HCT116 (cell line): Measurements from ENCODE around the gene ASAP2. TPM values are rescaled to one million over a fixed set of nuclear protein-coding genes. Genes with fewer than 3 reads are reported as not detected.
A peak's percentile ranks its signal among the peaks of the same experiment; 100 is the strongest.

Experiments used
- ATAC-seq: fragments of 200-7000 bp; cut with Tn5 transposase; 2 replicates; pipeline ENCODE4 v1.9.1; 2020; ENCODE audit warnings: mild to moderate bottlenecking, moderate library complexity
- BruUV-seq: library from RNA; stranded (reverse); fragments of 400-500 nt; replicated peaks from 2 replicates; lab custom pipeline; 2021; lab: Mats Ljungman, UMichigan
- CTCF ChIA-PET: fragments of 300-600 bp; sonication (Branson Sonifier 250); formaldehyde crosslinking; loops from one replicate; lab custom pipeline; 2021; ENCODE audit warnings: antibody characterized with exemption; lab: Charles Lee
- POLR2A ChIA-PET: fragments of 300-600, 350-600 bp; sonication (Branson Sonifier 250); formaldehyde crosslinking; loops from one replicate; lab custom pipeline; 2021; ENCODE audit warnings: antibody characterized with exemption; lab: Charles Lee
- RAD21 ChIA-PET, 2 experiments: fragments of 300-600 bp; sonication (Branson Sonifier 250); formaldehyde crosslinking; loops; one replicate each; lab custom pipeline; 2023; ENCODE audit warnings: low total read pairs in 2 of 2; ENCODE audit not compliant: uncharacterized antibody in 2 of 2, unreplicated experiment in 2 of 2, low non-redundant PET in 1 of 2; lab: Charles Lee
- DNase-seq: peaks from one replicate; pipeline ENCODE4 v3.0.0-alpha.2; 2010; ENCODE audit warnings: low read depth, low spot score
- H2AFZ ChIP-seq: fragments of 200-600 bp; shearing (Covaris generic), sonication (generic); 2 replicates; pipeline ENCODE4 v1.6.1; 2017; ENCODE audit warnings: low read depth, mixed run types, mixed read lengths, antibody characterized with exemption, low read length; ENCODE audit not compliant: poor library complexity, severe bottlenecking
- H3K27ac ChIP-seq: 2 replicates; pipeline ENCODE4 v1.5.1; 2012; ENCODE audit warnings: low read depth, low read length
- H3K27me3 ChIP-seq: fragments of 200-600 bp; sonication (generic); 2 replicates; pipeline ENCODE4 v1.6.1; 2016; ENCODE audit warnings: mixed run types, low read length, mixed read lengths; ENCODE audit not compliant: insufficient read depth
- H3K36me3 ChIP-seq, 2 experiments: fragments of 200-500 bp in 1 of 2; fragments of 200-600 bp in 1 of 2; sonication (Bioruptor generic) in 1 of 2; sonication (generic) in 1 of 2; 2 replicates each; pipeline versions ENCODE4 v1.5.1 to v1.6.1; 2014 to 2016; ENCODE audit warnings: low read length in 2 of 2, inconsistent platforms in 1 of 2, mixed read lengths in 1 of 2, mixed run types in 1 of 2; ENCODE audit not compliant: insufficient read depth in 2 of 2, control insufficient read depth in 1 of 2
- H3K4me1 ChIP-seq, 2 experiments: fragments of 200-600 bp in 1 of 2; sonication (generic) in 1 of 2; 2 replicates each; pipeline versions ENCODE4 v1.5.1 to v1.6.1; 2012 to 2017; ENCODE audit warnings: low read length in 2 of 2, inconsistent platforms in 1 of 2, mild to moderate bottlenecking in 1 of 2, mixed read lengths in 1 of 2, mixed run types in 1 of 2, moderate library complexity in 1 of 2; ENCODE audit not compliant: insufficient read depth in 2 of 2, control insufficient read depth in 1 of 2
- H3K4me2 ChIP-seq: fragments of 200-600 bp; sonication (generic); 2 replicates; pipeline ENCODE4 v1.6.1; 2017; ENCODE audit warnings: mixed run types, low read length, mixed read lengths
- H3K4me3 ChIP-seq, 2 experiments: fragments of 200-600 bp in 1 of 2; sonication (generic) in 1 of 2; replicated peaks in 1 of 2; 2 replicates each; pipeline ENCODE4 v1.5.1; 2011 to 2016; ENCODE audit warnings: low read length in 2 of 2, control low read depth in 1 of 2, low read depth in 1 of 2, mild to moderate bottlenecking in 1 of 2, mixed read lengths in 1 of 2, mixed run types in 1 of 2
- H3K79me2 ChIP-seq: fragments of 200-600 bp; sonication (generic); 2 replicates; pipeline ENCODE4 v1.6.1; 2017; ENCODE audit warnings: mild to moderate bottlenecking, mixed run types, low read length, moderate library complexity, mixed read lengths; ENCODE audit not compliant: insufficient read depth
- H3K9ac ChIP-seq: fragments of 200-600 bp; sonication (generic); 2 replicates; pipeline ENCODE4 v1.6.1; 2016; ENCODE audit warnings: low read length, mixed read lengths
- H3K9me2 ChIP-seq: fragments of 200-600 bp; sonication (generic), shearing (Covaris generic); 2 replicates; pipeline ENCODE4 v1.6.1; 2017; ENCODE audit warnings: mixed run types, mild to moderate bottlenecking, moderate library complexity; ENCODE audit not compliant: insufficient read depth
- H3K9me3 ChIP-seq, 2 experiments: fragments of 200-500 bp in 1 of 2; fragments of 200-600 bp in 1 of 2; sonication (Bioruptor generic) in 1 of 2; sonication (generic) in 1 of 2; 2 replicates each; pipeline ENCODE4 v1.6.1; 2014 to 2017; ENCODE audit warnings: low read length in 2 of 2, mixed read lengths in 2 of 2, inconsistent platforms in 1 of 2, low read depth in 1 of 2, mild to moderate bottlenecking in 1 of 2, mixed run types in 1 of 2, moderate library complexity in 1 of 2; ENCODE audit not compliant: control insufficient read depth in 1 of 2, insufficient read depth in 1 of 2
- H4K20me1 ChIP-seq: fragments of 200-600 bp; sonication (generic), shearing (Covaris generic); 2 replicates; pipeline ENCODE4 v1.6.1; 2017; ENCODE audit warnings: mixed run types, mild to moderate bottlenecking, moderate library complexity; ENCODE audit not compliant: insufficient read depth
- CEBPB ChIP-seq: IDR thresholded peaks from 2 replicates; pipeline ENCODE4 v1.6.1; 2012; ENCODE audit warnings: low read depth
- EGR1 ChIP-seq: IDR thresholded peaks from 2 replicates; pipeline ENCODE4 v1.6.1; 2012; ENCODE audit warnings: low read depth
- EZH2phosphoT487 ChIP-seq: fragments of 200-600 bp; IDR thresholded peaks from 2 replicates; pipeline ENCODE4 v1.6.1; 2018; ENCODE audit warnings: antibody characterized with exemption, borderline replicate concordance
- FOSL1 ChIP-seq: IDR thresholded peaks from 2 replicates; pipeline ENCODE4 v1.6.1; 2012; ENCODE audit warnings: low read depth
- JUND ChIP-seq: IDR thresholded peaks from 2 replicates; pipeline ENCODE4 v1.6.1; 2012
- POLR2AphosphoS5 ChIP-seq: IDR thresholded peaks from 2 replicates; pipeline ENCODE4 v1.6.1; 2011; ENCODE audit warnings: mild to moderate bottlenecking, low read depth, low read length, moderate library complexity
- RAD21 ChIP-seq: IDR thresholded peaks from 2 replicates; pipeline ENCODE4 v1.6.1; 2012; ENCODE audit warnings: low read depth, mild to moderate bottlenecking
- SIN3A ChIP-seq: IDR thresholded peaks from 2 replicates; pipeline ENCODE4 v1.6.1; 2012; ENCODE audit warnings: low read depth
- SP1 ChIP-seq: IDR thresholded peaks from 2 replicates; pipeline ENCODE4 v1.6.1; 2012; ENCODE audit warnings: low read depth
- SRF ChIP-seq: IDR thresholded peaks from 2 replicates; pipeline ENCODE4 v1.6.1; 2012; ENCODE audit warnings: low read depth
- TCF7L2 ChIP-seq: IDR thresholded peaks from 2 replicates; pipeline ENCODE4 v1.7.0; 2011; ENCODE audit warnings: borderline replicate concordance, inconsistent platforms; ENCODE audit not compliant: insufficient read depth, insufficient read length; ENCODE audit errors: extremely low read depth
- YY1 ChIP-seq: IDR thresholded peaks from 2 replicates; pipeline ENCODE4 v1.6.1; 2011; ENCODE audit warnings: low read length, low read depth, moderate library complexity, mild to moderate bottlenecking; ENCODE audit not compliant: insufficient replicate concordance; ENCODE audit errors: extremely low read depth
- ZFX ChIP-seq: fragments of 450-650 bp; IDR thresholded peaks from 2 replicates; pipeline ENCODE4 v1.6.1; 2017
- ZNF274 ChIP-seq: fragments of 200-500 bp; sonication (Bioruptor generic); IDR thresholded peaks from 2 replicates; pipeline ENCODE4 v1.6.1; 2014; ENCODE audit warnings: mild to moderate bottlenecking, low read depth, low read length, inconsistent platforms
- intact Hi-C: fragments of 100-400 bp; cut with micrococcal nuclease; formaldehyde crosslinking; loops from 2 replicates; pipeline ENCODE4 v1.10.0; 2022
- total RNA-seq: library from RNA; stranded (reverse); gene quantifications from one replicate; pipeline ENCODE4 v1.2.1, GENCODE V29; 2021; ENCODE audit not compliant: unreplicated experiment
- TF ChIP-seq, protein P1 (sequence below): IDR thresholded peaks from 2 replicates; pipeline ENCODE4 v1.6.1; 2012
- TF ChIP-seq, protein P2 (sequence below), 3 experiments: fragments of 200-600 bp in 1 of 3; sonication (generic) in 1 of 3; IDR thresholded peaks in 2 of 3; conservative IDR thresholded peaks in 1 of 3; 2 replicates each; pipeline ENCODE4 v1.5.1; 2012 to 2017; ENCODE audit warnings: low read depth in 2 of 3, low read length in 2 of 3, antibody characterized with exemption in 1 of 3, borderline replicate concordance in 1 of 3, control low read depth in 1 of 3, mild to moderate bottlenecking in 1 of 3, mixed read lengths in 1 of 3, mixed run types in 1 of 3, moderate library complexity in 1 of 3; ENCODE audit not compliant: insufficient read depth in 1 of 3
- TF ChIP-seq, protein P3 (sequence below): IDR thresholded peaks from 2 replicates; pipeline ENCODE4 v1.6.1; 2012; ENCODE audit warnings: low read depth
- TF ChIP-seq, protein P4 (sequence below): IDR thresholded peaks from 2 replicates; pipeline ENCODE4 v1.6.1; 2011; ENCODE audit warnings: mild to moderate bottlenecking, low read length, moderate library complexity; ENCODE audit not compliant: insufficient replicate concordance; ENCODE audit errors: extremely low read depth

Gene ASAP2
- total RNA-seq, 1 experiment from 2014 or later, result 16.5 TPM

DNA sequence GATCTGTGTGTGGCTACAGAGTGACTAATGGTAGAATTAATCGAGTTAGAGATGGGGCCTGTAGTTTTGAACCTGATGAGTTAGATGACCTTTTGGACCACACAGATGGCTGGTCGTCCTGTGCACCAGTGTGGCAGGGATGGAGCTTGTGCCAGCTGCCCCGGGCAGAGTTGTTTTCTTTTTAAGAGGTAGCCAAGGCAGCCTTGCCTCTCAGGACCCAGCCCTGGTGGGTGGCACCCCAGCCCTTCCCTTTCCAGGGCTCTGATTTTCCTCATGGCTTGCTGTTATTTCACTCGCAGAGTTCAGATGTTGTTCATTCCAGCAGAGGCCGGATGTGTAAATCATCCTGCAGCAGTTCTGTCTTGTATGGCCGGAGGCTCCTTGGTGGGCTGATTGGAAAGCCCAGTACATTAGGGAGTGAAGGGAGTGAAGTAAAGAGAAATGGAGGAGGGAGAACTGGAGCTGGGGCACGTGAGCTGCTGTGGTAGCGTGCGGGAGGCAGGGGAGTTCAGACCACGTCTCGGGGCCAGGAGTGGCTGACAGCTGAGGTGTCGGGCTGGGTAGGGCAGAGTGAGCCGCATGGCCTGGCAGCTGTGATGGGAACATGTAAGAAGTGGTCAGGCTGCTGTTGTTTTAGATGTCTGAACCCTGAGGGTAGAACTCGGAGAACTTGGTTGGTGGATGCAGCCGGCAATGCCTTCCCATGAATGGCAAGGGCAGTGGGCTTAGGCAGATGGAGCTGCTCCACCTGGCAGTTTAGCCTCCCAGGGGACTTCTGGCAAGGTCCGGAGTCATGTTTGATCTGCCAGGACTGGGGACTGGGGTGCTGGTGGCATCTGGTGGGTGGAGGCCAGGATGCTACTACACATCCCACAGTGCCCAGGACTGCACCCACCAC lies 28.8 kb downstream of the ASAP2 start:
- DNase-seq (no peak), ATAC-seq (no peak)
- Histone ChIP-seq H3K9ac (peak overlapping the region; percentile 46), H3K4me3 (peak overlapping the region; percentile 7 to 31; a peak in 2 of 4 replicates), H3K4me1 (peaks cover 68 to 73% of the 10 kb centered on the region in 2 experiments), H3K79me2 (peaks cover 37% of the 10 kb centered on the region), H4K20me1 (no peaks in the 10 kb centered on the region; the same call in 1 of the 2 replicates), H3K27me3 (peaks cover 9% of the 10 kb centered on the region; the same call in 1 of the 2 replicates), H3K9me2 (no peaks in the 10 kb centered on the region), H3K27ac (peak overlapping the region; percentile 81), H3K36me3 (no peaks in the 10 kb centered on the region), H3K9me3 (no peaks in the 10 kb centered on the region), H2AFZ (no peak overlapping the region), H3K4me2 (peak overlapping the region; percentile 71)
- RAD21 ChIA-PET, result interaction anchor here in 1 of 2 experiments (0.9 kb wide), 1 partner anchor 52 kb away, joined by 3 read pairs; no protein-coding TSS in a partner anchor
- intact Hi-C loops, result no loop called here
- TSS peak; percentile 76 for BruUV-seq
- POLR2A ChIA-PET, result interaction anchor here (1.4 to 3.2 kb wide), 2 partner anchors 11 to 23 kb away, joined by 4 to 19 read pairs; no protein-coding TSS in a partner anchor
- CTCF ChIA-PET, result no interaction called here
- TF ChIP-seq, protein P1, sequence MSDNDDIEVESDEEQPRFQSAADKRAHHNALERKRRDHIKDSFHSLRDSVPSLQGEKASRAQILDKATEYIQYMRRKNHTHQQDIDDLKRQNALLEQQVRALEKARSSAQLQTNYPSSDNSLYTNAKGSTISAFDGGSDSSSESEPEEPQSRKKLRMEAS, result no peak
- TF ChIP-seq, protein P2, sequence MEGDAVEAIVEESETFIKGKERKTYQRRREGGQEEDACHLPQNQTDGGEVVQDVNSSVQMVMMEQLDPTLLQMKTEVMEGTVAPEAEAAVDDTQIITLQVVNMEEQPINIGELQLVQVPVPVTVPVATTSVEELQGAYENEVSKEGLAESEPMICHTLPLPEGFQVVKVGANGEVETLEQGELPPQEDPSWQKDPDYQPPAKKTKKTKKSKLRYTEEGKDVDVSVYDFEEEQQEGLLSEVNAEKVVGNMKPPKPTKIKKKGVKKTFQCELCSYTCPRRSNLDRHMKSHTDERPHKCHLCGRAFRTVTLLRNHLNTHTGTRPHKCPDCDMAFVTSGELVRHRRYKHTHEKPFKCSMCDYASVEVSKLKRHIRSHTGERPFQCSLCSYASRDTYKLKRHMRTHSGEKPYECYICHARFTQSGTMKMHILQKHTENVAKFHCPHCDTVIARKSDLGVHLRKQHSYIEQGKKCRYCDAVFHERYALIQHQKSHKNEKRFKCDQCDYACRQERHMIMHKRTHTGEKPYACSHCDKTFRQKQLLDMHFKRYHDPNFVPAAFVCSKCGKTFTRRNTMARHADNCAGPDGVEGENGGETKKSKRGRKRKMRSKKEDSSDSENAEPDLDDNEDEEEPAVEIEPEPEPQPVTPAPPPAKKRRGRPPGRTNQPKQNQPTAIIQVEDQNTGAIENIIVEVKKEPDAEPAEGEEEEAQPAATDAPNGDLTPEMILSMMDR (IDR thresholded peaks at IDR 0.05 in 2 of 3, conservative IDR thresholded peaks at IDR 0.05 in 1 of 3; ENCODE audit: borderline replicate concordance in 1 of 3, insufficient read depth in 1 of 3, low read depth in 2 of 3, low read length in 2 of 3), result no peak
- TF ChIP-seq YY1 (no peak), SIN3A (no peak), ZNF274 (no peak), EZH2phosphoT487 (no peak), CEBPB (no peak), RAD21 (peak; percentile 1; the same call in 1 of the 2 replicates), ZFX (0 out of 2 replicates have a peak, but pooled peaks have one; percentile 10), JUND (no peak), POLR2AphosphoS5 (no peak), EGR1 (no peak; the same call in 1 of the 2 replicates), TCF7L2 (no peak), SRF (peak; percentile 47; the same call in 1 of the 2 replicates), FOSL1 (no peak), SP1 (no peak)
- TF ChIP-seq, protein P3, sequence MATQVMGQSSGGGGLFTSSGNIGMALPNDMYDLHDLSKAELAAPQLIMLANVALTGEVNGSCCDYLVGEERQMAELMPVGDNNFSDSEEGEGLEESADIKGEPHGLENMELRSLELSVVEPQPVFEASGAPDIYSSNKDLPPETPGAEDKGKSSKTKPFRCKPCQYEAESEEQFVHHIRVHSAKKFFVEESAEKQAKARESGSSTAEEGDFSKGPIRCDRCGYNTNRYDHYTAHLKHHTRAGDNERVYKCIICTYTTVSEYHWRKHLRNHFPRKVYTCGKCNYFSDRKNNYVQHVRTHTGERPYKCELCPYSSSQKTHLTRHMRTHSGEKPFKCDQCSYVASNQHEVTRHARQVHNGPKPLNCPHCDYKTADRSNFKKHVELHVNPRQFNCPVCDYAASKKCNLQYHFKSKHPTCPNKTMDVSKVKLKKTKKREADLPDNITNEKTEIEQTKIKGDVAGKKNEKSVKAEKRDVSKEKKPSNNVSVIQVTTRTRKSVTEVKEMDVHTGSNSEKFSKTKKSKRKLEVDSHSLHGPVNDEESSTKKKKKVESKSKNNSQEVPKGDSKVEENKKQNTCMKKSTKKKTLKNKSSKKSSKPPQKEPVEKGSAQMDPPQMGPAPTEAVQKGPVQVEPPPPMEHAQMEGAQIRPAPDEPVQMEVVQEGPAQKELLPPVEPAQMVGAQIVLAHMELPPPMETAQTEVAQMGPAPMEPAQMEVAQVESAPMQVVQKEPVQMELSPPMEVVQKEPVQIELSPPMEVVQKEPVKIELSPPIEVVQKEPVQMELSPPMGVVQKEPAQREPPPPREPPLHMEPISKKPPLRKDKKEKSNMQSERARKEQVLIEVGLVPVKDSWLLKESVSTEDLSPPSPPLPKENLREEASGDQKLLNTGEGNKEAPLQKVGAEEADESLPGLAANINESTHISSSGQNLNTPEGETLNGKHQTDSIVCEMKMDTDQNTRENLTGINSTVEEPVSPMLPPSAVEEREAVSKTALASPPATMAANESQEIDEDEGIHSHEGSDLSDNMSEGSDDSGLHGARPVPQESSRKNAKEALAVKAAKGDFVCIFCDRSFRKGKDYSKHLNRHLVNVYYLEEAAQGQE, result no peak
- TF ChIP-seq, protein P4, sequence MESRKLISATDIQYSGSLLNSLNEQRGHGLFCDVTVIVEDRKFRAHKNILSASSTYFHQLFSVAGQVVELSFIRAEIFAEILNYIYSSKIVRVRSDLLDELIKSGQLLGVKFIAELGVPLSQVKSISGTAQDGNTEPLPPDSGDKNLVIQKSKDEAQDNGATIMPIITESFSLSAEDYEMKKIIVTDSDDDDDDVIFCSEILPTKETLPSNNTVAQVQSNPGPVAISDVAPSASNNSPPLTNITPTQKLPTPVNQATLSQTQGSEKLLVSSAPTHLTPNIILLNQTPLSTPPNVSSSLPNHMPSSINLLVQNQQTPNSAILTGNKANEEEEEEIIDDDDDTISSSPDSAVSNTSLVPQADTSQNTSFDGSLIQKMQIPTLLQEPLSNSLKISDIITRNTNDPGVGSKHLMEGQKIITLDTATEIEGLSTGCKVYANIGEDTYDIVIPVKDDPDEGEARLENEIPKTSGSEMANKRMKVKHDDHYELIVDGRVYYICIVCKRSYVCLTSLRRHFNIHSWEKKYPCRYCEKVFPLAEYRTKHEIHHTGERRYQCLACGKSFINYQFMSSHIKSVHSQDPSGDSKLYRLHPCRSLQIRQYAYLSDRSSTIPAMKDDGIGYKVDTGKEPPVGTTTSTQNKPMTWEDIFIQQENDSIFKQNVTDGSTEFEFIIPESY, result no peak
